Endothelial cell of umbilical vein (primary cell): Measurements from ENCODE around the gene AGMAT. TPM values are rescaled to one million over a fixed set of nuclear protein-coding genes. Genes with fewer than 3 reads are reported as not detected.

Source experiments
- BruUV-seq: library from RNA; stranded (reverse); fragments of 400-500 nt; replicated peaks from 2 replicates; lab custom pipeline; 2021; lab: Mats Ljungman, UMichigan
- CTCF ChIA-PET: fragments of 300-600, 350-600 bp; sonication (Branson Sonifier 250); formaldehyde crosslinking; loops from one replicate; lab custom pipeline; 2021; ENCODE audit warnings: antibody characterized with exemption, inconsistent platforms; lab: Charles Lee
- POLR2A ChIA-PET: fragments of 300-600, 350-600 bp; sonication (Branson Sonifier 250); formaldehyde crosslinking; loops from one replicate; lab custom pipeline; 2021; ENCODE audit warnings: antibody characterized with exemption, inconsistent platforms; lab: Charles Lee
- DNase-seq: peaks from one replicate; pipeline ENCODE4 v3.0.0-alpha.2; 2011; ENCODE audit warnings: low read depth, low spot score
- FAIRE-seq: peaks from 2 replicates; lab custom pipeline; 2011; peaks lifted over from hg19 to GRCh38; lab: Jason Lieb, UNC
- H2AFZ ChIP-seq: 2 replicates; pipeline ENCODE4 v1.6.0; 2012; ENCODE audit warnings: low read depth, low read length, control low read depth, inconsistent platforms
- H3K27ac ChIP-seq: 2 replicates; pipeline ENCODE4 v1.5.1; 2011; ENCODE audit warnings: low read depth, mild to moderate bottlenecking, control low read depth, low read length, moderate library complexity; ENCODE audit not compliant: insufficient read depth
- H3K27me3 ChIP-seq, 2 experiments: 2 replicates each; pipeline versions ENCODE4 v1.6.0 to v1.6.1; 2011; ENCODE audit warnings: low read length in 2 of 2, mixed read lengths in 1 of 2; ENCODE audit not compliant: control insufficient read depth in 2 of 2, insufficient read depth in 2 of 2
- H3K36me3 ChIP-seq, 2 experiments: 2 replicates in 1 of 2; 3 replicates in 1 of 2; pipeline ENCODE4 v1.5.1; 2011; ENCODE audit warnings: low read length in 2 of 2, mild to moderate bottlenecking in 1 of 2, moderate library complexity in 1 of 2; ENCODE audit not compliant: control insufficient read depth in 2 of 2, insufficient read depth in 2 of 2; ENCODE audit errors: extremely low read depth in 1 of 2
- H3K4me1 ChIP-seq: 3 replicates; pipeline ENCODE4 v1.5.1; 2011; ENCODE audit warnings: mild to moderate bottlenecking, low read length; ENCODE audit not compliant: control insufficient read depth, insufficient read depth; ENCODE audit errors: extremely low read depth
- H3K4me2 ChIP-seq: 2 replicates; pipeline ENCODE4 v1.6.1; 2011; ENCODE audit warnings: low read length, control low read depth, mixed read lengths; ENCODE audit not compliant: insufficient read depth
- H3K4me3 ChIP-seq, 3 experiments: fragments of 200-600 bp in 1 of 3; sonication (generic), shearing (Covaris generic) in 1 of 3; replicated peaks in 1 of 3; 2 replicates each; pipeline ENCODE4 v1.5.1; 2011 to 2016; ENCODE audit warnings: control low read depth in 3 of 3, low read length in 3 of 3, mild to moderate bottlenecking in 2 of 3, inconsistent platforms in 1 of 3, low read depth in 1 of 3, moderate library complexity in 1 of 3; ENCODE audit not compliant: insufficient read depth in 1 of 3
- H3K79me2 ChIP-seq: 2 replicates; pipeline ENCODE4 v1.6.0; 2012; ENCODE audit warnings: low read length, inconsistent platforms; ENCODE audit not compliant: control insufficient read depth, insufficient read depth
- H3K9ac ChIP-seq: replicated peaks from 2 replicates; pipeline ENCODE3; 2011; ENCODE audit warnings: low read length, control low read depth; ENCODE audit not compliant: insufficient read depth; ENCODE audit errors: extremely low read depth
- H3K9me1 ChIP-seq: replicated peaks from 3 replicates; pipeline ENCODE4 v1.6.0; 2011; ENCODE audit warnings: mild to moderate bottlenecking, low read length; ENCODE audit not compliant: control insufficient read depth, insufficient read depth; ENCODE audit errors: extremely low read depth
- H3K9me3 ChIP-seq: replicated peaks from 2 replicates; pipeline ENCODE4 v1.5.1; 2012; ENCODE audit warnings: low read length, inconsistent platforms; ENCODE audit not compliant: control insufficient read depth, insufficient read depth
- H4K20me1 ChIP-seq: replicated peaks from 2 replicates; pipeline ENCODE3; 2011; ENCODE audit warnings: mild to moderate bottlenecking, low read length; ENCODE audit not compliant: control insufficient read depth, insufficient read depth; ENCODE audit errors: extremely low read depth
- EZH2 ChIP-seq: IDR thresholded peaks from 2 replicates; pipeline ENCODE4 v1.6.1; 2012; ENCODE audit warnings: borderline replicate concordance, low read depth, mild to moderate bottlenecking, moderate library complexity, low read length, inconsistent platforms; ENCODE audit not compliant: severe bottlenecking
- FOS ChIP-seq: IDR thresholded peaks from 2 replicates; pipeline ENCODE4 v1.6.1; 2011; ENCODE audit warnings: mild to moderate bottlenecking, low read length, moderate library complexity, borderline replicate concordance; ENCODE audit not compliant: insufficient read depth
- GATA2 ChIP-seq: IDR thresholded peaks from 2 replicates; pipeline ENCODE4 v1.7.0; 2011; ENCODE audit warnings: low read depth, mild to moderate bottlenecking, moderate library complexity, mixed read lengths, low read length; ENCODE audit not compliant: insufficient read length, insufficient read depth
- JUN ChIP-seq: IDR thresholded peaks from 2 replicates; pipeline ENCODE4 v1.6.1; 2011; ENCODE audit warnings: borderline replicate concordance, low read depth; ENCODE audit not compliant: insufficient read length, insufficient read depth
- MYC ChIP-seq: IDR thresholded peaks from one replicate; pipeline ENCODE4 v1.6.1; 2011; ENCODE audit warnings: mild to moderate bottlenecking, low read depth, low read length
- POLR2A ChIP-seq: IDR thresholded peaks from 2 replicates; pipeline ENCODE4 v1.6.1; 2012; ENCODE audit warnings: low read depth, mild to moderate bottlenecking, control low read depth, low read length
- POLR2AphosphoS5 ChIP-seq: IDR thresholded peaks from 2 replicates; pipeline ENCODE4 v1.6.1; 2012; ENCODE audit warnings: low read depth, mild to moderate bottlenecking, control low read depth, low read length, moderate library complexity; ENCODE audit not compliant: insufficient read depth
- dilution Hi-C: fragments of 300-500 bp; cut with MboI; formaldehyde crosslinking; loops from one replicate; pipeline ENCODE4 v1.15.0; 2019; ENCODE audit warnings: low sequenced_read_pairs; ENCODE audit not compliant: extremely low pct_ligation_motif_present
- intact Hi-C: fragments of 100-400 bp; cut with micrococcal nuclease; formaldehyde crosslinking; loops from one replicate; pipeline ENCODE4 v1.10.0; 2022
- polyA plus RNA-seq, 4 experiments: library from polyadenylated mRNA; depleted of rRNA in 3 of 4; stranded (reverse) in 3 of 4; unstranded in 1 of 4; fragments of >200 nt; gene quantifications; 2 replicates each; pipeline versions ENCODE4 v1.2.1 to v1.2.3, GENCODE V29; 2011 to 2012; ENCODE audit warnings: missing spikeins in 1 of 4
- total RNA-seq: library from RNA; stranded (reverse); gene quantifications from 2 replicates; pipeline ENCODE4 v1.2.3, GENCODE V29; 2021
- TF ChIP-seq, protein P1 (sequence below): IDR thresholded peaks from 2 replicates; pipeline ENCODE4 v1.6.1; 2011; ENCODE audit not compliant: insufficient read depth, insufficient read length
- TF ChIP-seq, protein P2 (sequence below), 2 donors: IDR thresholded peaks; 1 replicate in 1 of 2; 2 replicates in 1 of 2; pipeline ENCODE4 v1.5.1; 2011; ENCODE audit warnings: low read length in 2 of 2, mild to moderate bottlenecking in 2 of 2, moderate library complexity in 2 of 2, control low read depth in 1 of 2, inconsistent platforms in 1 of 2, low read depth in 1 of 2; ENCODE audit not compliant: insufficient read depth in 1 of 2; ENCODE audit errors: extremely low read depth in 1 of 2

Gene AGMAT
- total and polyA plus RNA-seq, 2 donors (not counting 3 experiments of a cell fraction or from before 2014, with no cell fraction given), result 0.39 to 1.9 TPM

DNA sequence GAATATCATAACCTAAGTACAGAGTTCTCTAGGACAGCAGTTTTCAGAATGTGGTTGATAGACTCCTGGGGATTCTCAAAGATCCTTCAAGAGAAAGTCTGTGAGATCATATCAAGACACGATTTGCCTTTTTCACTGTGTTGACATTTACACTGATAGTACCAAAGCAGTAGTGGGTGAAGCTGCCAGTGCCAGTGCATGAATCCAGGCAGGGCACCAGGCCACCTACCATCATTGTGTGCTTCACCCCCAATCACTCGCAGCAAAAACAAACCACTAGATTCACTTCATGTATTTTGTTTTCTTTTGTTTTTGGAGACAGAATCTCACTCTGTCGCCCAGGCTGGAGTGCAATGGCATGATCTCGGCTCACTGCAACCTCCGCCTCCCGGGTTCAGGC lies 34.3 kb downstream of the AGMAT start:
- intact Hi-C loops (no loop called here), dilution Hi-C loops (no loop called here)
- Histone ChIP-seq H4K20me1 (no peaks in the 10 kb centered on the region), H3K9me3 (no peaks in the 10 kb centered on the region), H3K79me2 (no peaks in the 10 kb centered on the region), H3K9me1 (no peaks in the 10 kb centered on the region), H3K27me3 (no peaks in the 10 kb centered on the region), H3K27ac (no peak overlapping the region), H3K4me2 (no peak overlapping the region), H3K36me3 (peaks cover 7 to 14% of the 10 kb centered on the region in 2 experiments), H3K4me1 (no peaks in the 10 kb centered on the region), H3K9ac (no peak overlapping the region), H3K4me3 (no peak overlapping the region), H2AFZ (no peak overlapping the region)
- BruUV-seq, result no TSS peak
- FAIRE-seq (no peak), DNase-seq (no peak)
- TF ChIP-seq JUN (no peak), POLR2A (no peak), EZH2 (no peak), FOS (no peak), MYC (no peak), GATA2 (no peak), POLR2AphosphoS5 (no peak)
- TF ChIP-seq, protein P1, sequence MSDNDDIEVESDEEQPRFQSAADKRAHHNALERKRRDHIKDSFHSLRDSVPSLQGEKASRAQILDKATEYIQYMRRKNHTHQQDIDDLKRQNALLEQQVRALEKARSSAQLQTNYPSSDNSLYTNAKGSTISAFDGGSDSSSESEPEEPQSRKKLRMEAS, result no peak
- TF ChIP-seq, protein P2, sequence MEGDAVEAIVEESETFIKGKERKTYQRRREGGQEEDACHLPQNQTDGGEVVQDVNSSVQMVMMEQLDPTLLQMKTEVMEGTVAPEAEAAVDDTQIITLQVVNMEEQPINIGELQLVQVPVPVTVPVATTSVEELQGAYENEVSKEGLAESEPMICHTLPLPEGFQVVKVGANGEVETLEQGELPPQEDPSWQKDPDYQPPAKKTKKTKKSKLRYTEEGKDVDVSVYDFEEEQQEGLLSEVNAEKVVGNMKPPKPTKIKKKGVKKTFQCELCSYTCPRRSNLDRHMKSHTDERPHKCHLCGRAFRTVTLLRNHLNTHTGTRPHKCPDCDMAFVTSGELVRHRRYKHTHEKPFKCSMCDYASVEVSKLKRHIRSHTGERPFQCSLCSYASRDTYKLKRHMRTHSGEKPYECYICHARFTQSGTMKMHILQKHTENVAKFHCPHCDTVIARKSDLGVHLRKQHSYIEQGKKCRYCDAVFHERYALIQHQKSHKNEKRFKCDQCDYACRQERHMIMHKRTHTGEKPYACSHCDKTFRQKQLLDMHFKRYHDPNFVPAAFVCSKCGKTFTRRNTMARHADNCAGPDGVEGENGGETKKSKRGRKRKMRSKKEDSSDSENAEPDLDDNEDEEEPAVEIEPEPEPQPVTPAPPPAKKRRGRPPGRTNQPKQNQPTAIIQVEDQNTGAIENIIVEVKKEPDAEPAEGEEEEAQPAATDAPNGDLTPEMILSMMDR (IDR thresholded peaks at IDR 0.05; ENCODE audit: extremely low read depth in 1 of 2, insufficient read depth in 1 of 2, low read depth in 1 of 2, low read length in 2 of 2), result no peak
- POLR2A ChIA-PET, result no interaction called here
- CTCF ChIA-PET, result no interaction called here
